Measurements from ENCODE around the gene DHTKD1. TPM values are rescaled to one million over a fixed set of nuclear protein-coding genes. Genes with fewer than 3 reads are reported as not detected.

Gene DHTKD1
- total RNA-seq, 4 donors from 2014 or later, result 21.8 to 26.2 (median 22.2) TPM

DNA sequence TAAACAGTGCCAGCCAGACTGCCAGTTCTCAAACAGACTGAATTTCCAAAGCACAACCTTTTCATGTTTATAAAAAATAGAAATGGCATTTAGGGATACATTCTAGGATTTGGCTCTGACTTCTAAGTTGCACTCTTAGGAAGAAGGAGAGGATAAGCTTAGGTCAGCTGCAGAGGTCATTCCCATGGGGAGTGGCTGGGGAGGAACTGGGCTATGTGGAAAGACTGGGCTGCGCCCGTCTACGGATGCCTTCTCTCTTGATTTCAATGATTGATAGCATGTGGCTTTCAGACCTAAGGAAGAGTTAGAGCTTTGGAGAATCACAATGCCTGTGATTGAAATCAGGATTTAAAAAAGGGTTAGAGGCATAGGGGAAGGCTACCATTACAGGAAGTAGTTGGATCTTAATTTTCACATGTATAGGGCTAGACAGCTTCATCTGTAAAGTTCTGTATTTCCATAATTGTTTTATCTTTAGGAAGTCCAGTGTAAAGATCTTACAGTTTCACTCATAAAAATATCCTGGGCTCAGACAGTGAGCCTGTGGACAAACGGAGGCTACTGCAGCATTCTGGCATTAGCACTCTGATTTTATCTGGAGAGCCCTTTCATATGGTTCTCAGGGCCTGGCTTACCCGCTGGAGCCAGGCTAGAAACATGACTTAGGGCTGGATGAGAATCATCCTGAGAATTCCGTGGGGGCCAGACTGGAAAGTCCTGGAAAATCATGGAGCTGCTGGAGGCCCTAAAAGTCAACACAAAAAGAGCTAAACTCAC lies 97.4 kb downstream of the DHTKD1 start:
- TF ChIP-seq CTCF (IDR thresholded peaks at IDR 0.05; ENCODE audit: low read depth), result no peak

Small RNA genes lying within 50 kb of the gene (small RNA-seq; reads per million reads assigned to genes)
- gene MIR548AK (not detected), gene RNU6-88P (not detected)

Other genes with a start within 250 kb of the DHTKD1 start
- 1 to 10 TPM; 3.4 to 8.1 (median 5.3) TPM for gene PROSER2, start 245.6 kb upstream of the DHTKD1 start, total RNA-seq
- 10 to 100 TPM; 21.9 to 30.8 (median 24.5) TPM for gene UPF2, start 26.1 kb upstream of the DHTKD1 start, total RNA-seq
- 1 to 10 TPM; 3.4 to 6.3 (median 3.9) TPM for gene SEC61A2, start 60.7 kb downstream of the DHTKD1 start, total RNA-seq
- 10 to 100 TPM; 28.9 to 43.5 (median 42.8) TPM for gene NUDT5, start 126.9 kb downstream of the DHTKD1 start, total RNA-seq
- 10 to 100 TPM; 44.9 to 67.3 (median 53.6) TPM for gene CDC123, start 127.2 kb downstream of the DHTKD1 start, total RNA-seq

Data from subcutaneous adipose tissue (tissue), 4 donors.